ENCODE results near the gene TP53.
"Not testable (repeated sequence)": the region's sequence is repeated elsewhere in the genome, so short reads cannot be mapped to it uniquely, and the experiment has no call there.

TP53 gene

DNA sequence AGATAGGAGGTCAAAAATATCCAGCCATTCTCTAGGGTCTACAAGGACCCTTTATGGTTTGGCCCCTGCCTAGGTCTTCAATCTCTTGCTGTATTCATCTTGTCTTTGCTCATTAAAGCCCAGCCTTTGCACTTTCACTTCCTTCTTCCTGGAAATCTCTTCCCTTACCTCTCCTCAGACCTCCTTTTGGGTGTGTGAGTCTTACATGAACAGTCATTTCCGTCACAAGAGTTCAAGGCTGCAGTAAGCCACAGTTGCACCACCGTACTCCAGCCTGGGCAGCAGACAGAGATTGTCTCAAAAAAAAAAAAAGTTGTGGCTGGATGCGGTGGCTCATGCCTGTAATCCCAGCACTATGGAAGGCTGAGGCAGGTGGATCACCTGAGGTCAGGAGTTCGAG lies 42.5 kb downstream of the TP53 start:
- Histone ChIP-seq H3K4ac (ENCODE audit: low read depth in 1 of 2, low read length in 2 of 2) (no peak overlapping the region), H3K4me1 (ENCODE audit: control insufficient read depth, insufficient read depth, low read depth, low read length) (no peaks in the 10 kb centered on the region), H2AK5ac (ENCODE audit: low read length, severe bottlenecking) (no peak overlapping the region), H3K23ac (ENCODE audit: low read length in 2 of 2) (no peak overlapping the region), H4K91ac (ENCODE audit: low read length) (no peak overlapping the region), H3K14ac (ENCODE audit: low read length in 2 of 2) (no peak overlapping the region), H3K4me3 (ENCODE audit: insufficient read depth in 1 of 2, low read depth in 1 of 2, low read length in 2 of 2) (no peak overlapping the region), H2BK12ac (ENCODE audit: low read length in 2 of 2) (no peak overlapping the region), H3K18ac (ENCODE audit: low read depth in 1 of 2, low read length in 2 of 2) (no peak overlapping the region), H3K27me3 (ENCODE audit: control insufficient read depth in 1 of 2, insufficient read depth in 1 of 2, low read length in 2 of 2) (peaks cover 24 to 34% of the 10 kb centered on the region in 2 experiments), H2BK5ac (ENCODE audit: low read depth, low read length, poor library complexity, severe bottlenecking) (no peak overlapping the region), H2AFZ (ENCODE audit: low read depth, low read length) (no peak overlapping the region), H2BK120ac (ENCODE audit: low read depth, low read length) (no peak overlapping the region), H3K4me2 (ENCODE audit: low read length, poor library complexity, severe bottlenecking) (no peak overlapping the region), H3K27ac (ENCODE audit: low read length, poor library complexity, severe bottlenecking) (no peak overlapping the region), H4K8ac (ENCODE audit: low read length) (no peak overlapping the region), H3K9me3 (ENCODE audit: control insufficient read depth, low read length) (no peaks in the 10 kb centered on the region), H3K36me3 (ENCODE audit: control insufficient read depth in 1 of 2, insufficient read depth in 2 of 2, low read depth in 1 of 2, low read length in 2 of 2) (no peaks in the 10 kb centered on the region), H3K9ac (ENCODE audit: low read length) (no peak overlapping the region), H3K79me1 (replicated peaks; ENCODE audit: low read length, poor library complexity, severe bottlenecking) (no peaks in the 10 kb centered on the region), H2BK15ac (ENCODE audit: low read depth, poor library complexity, severe bottlenecking) (no peak overlapping the region)
- DNase-seq = no peak
- WGBS = 92% methylated on average over 4 of the region's 4 CpGs

DNA sequence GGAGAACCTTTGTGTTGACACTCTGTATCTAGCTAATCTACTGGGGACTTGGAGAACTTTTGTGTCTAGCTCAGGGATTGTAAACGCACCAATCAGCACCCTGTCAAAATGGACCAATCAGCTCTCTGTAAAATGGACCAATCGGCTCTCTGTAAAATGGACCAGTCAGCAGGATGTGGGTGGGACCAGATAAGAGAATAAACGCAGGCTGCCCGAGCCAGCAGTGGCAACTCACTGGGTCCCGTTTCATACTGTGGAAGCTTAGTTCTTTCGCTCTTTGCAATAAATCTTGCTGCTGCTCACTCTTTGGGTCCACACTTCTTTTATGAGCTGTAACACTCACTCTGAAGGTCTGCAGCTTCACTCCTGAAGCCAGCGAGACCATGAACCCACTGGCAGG lies 45.7 kb downstream of the TP53 start:
- H3K79me1 ChIP-seq (replicated peaks; ENCODE audit: low read length, poor library complexity, severe bottlenecking); H2BK5ac ChIP-seq (ENCODE audit: low read depth, low read length, poor library complexity, severe bottlenecking); H3K18ac ChIP-seq (ENCODE audit: low read depth in 1 of 2, low read length in 2 of 2); H2AK5ac ChIP-seq (ENCODE audit: low read length, severe bottlenecking); H2BK12ac ChIP-seq (ENCODE audit: low read length in 2 of 2); H2AFZ ChIP-seq (ENCODE audit: low read depth, low read length); H2BK15ac ChIP-seq (ENCODE audit: low read depth, poor library complexity, severe bottlenecking); H4K91ac ChIP-seq (ENCODE audit: low read length); H3K14ac ChIP-seq (ENCODE audit: low read length in 2 of 2); H3K23ac ChIP-seq (ENCODE audit: low read length in 2 of 2); H3K9ac ChIP-seq (ENCODE audit: low read length); H2BK120ac ChIP-seq (ENCODE audit: low read depth, low read length); DNase-seq; H3K36me3 ChIP-seq (ENCODE audit: control insufficient read depth in 1 of 2, insufficient read depth in 2 of 2, low read depth in 1 of 2, low read length in 2 of 2); H3K9me3 ChIP-seq (ENCODE audit: control insufficient read depth, low read length); H4K8ac ChIP-seq (ENCODE audit: low read length); H3K4me1 ChIP-seq (ENCODE audit: control insufficient read depth, insufficient read depth, low read depth, low read length); H3K27ac ChIP-seq (ENCODE audit: low read length, poor library complexity, severe bottlenecking); H3K4me2 ChIP-seq (ENCODE audit: low read length, poor library complexity, severe bottlenecking); H3K4me3 ChIP-seq (ENCODE audit: insufficient read depth in 1 of 2, low read depth in 1 of 2, low read length in 2 of 2); H3K4ac ChIP-seq (ENCODE audit: low read depth in 1 of 2, low read length in 2 of 2): not testable (repeated sequence)
- H3K27me3 ChIP-seq (ENCODE audit: control insufficient read depth in 1 of 2, insufficient read depth in 1 of 2, low read length in 2 of 2) = peaks cover 13 to 16% of the 10 kb centered on the region in 2 experiments
- 64% methylated on average over 7 of the region's 7 CpGs for WGBS

- H3K27me3 ChIP-seq (ENCODE audit: control insufficient read depth in 1 of 2, insufficient read depth in 1 of 2, low read length in 2 of 2) = peaks cover 8 to 12% of the 10 kb centered on the region in 2 experiments
- H3K9ac ChIP-seq (ENCODE audit: low read length) = no peak overlapping the region
- no peak overlapping the region for H2BK120ac ChIP-seq (ENCODE audit: low read depth, low read length)
- H3K18ac ChIP-seq (ENCODE audit: low read depth in 1 of 2, low read length in 2 of 2) = no peak overlapping the region
- H3K4me3 ChIP-seq (ENCODE audit: insufficient read depth in 1 of 2, low read depth in 1 of 2, low read length in 2 of 2) = no peak overlapping the region
- no peak overlapping the region for H2BK5ac ChIP-seq (ENCODE audit: low read depth, low read length, poor library complexity, severe bottlenecking)
- no peaks in the 10 kb centered on the region for H3K36me3 ChIP-seq (ENCODE audit: control insufficient read depth in 1 of 2, insufficient read depth in 2 of 2, low read depth in 1 of 2, low read length in 2 of 2)
- H2AFZ ChIP-seq (ENCODE audit: low read depth, low read length) = no peak overlapping the region
- H3K4me1 ChIP-seq (ENCODE audit: control insufficient read depth, insufficient read depth, low read depth, low read length) = no peaks in the 10 kb centered on the region
- no peak overlapping the region for H4K8ac ChIP-seq (ENCODE audit: low read length)
- H3K79me1 ChIP-seq (replicated peaks; ENCODE audit: low read length, poor library complexity, severe bottlenecking) = no peaks in the 10 kb centered on the region
- DNase-seq = no peak
- WGBS = 97% methylated on average over 20 of the region's 26 CpGs
- H3K14ac ChIP-seq (ENCODE audit: low read length in 2 of 2) = no peak overlapping the region
- H2AK5ac ChIP-seq (ENCODE audit: low read length, severe bottlenecking) = no peak overlapping the region
- no peak overlapping the region for H2BK12ac ChIP-seq (ENCODE audit: low read length in 2 of 2)
- no peak overlapping the region for H3K23ac ChIP-seq (ENCODE audit: low read length in 2 of 2)
- no peak overlapping the region for H4K91ac ChIP-seq (ENCODE audit: low read length)
- no peak overlapping the region for H3K4ac ChIP-seq (ENCODE audit: low read depth in 1 of 2, low read length in 2 of 2)
- H2BK15ac ChIP-seq (ENCODE audit: low read depth, poor library complexity, severe bottlenecking) = no peak overlapping the region
- H3K4me2 ChIP-seq (ENCODE audit: low read length, poor library complexity, severe bottlenecking) = no peak overlapping the region
- H3K27ac ChIP-seq (ENCODE audit: low read length, poor library complexity, severe bottlenecking) = no peak overlapping the region
- H3K9me3 ChIP-seq (ENCODE audit: control insufficient read depth, low read length) = no peaks in the 10 kb centered on the region
These were observed 46.5 kb downstream of the TP53 start for GRCh38 chr17:7640783-7641182.

DNA sequence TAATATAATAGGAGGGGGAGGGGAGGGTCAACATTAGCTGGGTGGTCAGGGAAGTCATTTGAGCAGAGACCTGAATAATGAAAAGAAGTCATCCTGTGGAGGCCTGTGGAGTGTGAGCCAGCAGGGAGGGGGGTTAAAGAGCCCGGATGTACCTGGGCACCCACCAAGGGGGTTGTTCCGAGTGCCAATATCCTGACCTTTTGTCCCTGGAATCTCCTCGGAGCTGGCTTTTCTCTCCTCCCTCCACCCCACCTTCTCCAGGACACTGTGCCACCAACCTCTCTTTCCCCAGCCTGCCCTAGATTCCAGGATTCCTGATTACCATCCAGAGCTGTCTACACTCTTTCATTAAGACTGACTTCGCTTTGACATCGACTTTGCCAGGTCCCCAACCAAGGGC lies 51.1 kb downstream of the TP53 start:
- Histone ChIP-seq H3K9me3 (ENCODE audit: control insufficient read depth, low read length) (no peaks in the 10 kb centered on the region), H3K79me1 (replicated peaks; ENCODE audit: low read length, poor library complexity, severe bottlenecking) (no peaks in the 10 kb centered on the region), H3K9ac (ENCODE audit: low read length) (no peak overlapping the region), H3K4me3 (ENCODE audit: insufficient read depth in 1 of 2, low read depth in 1 of 2, low read length in 2 of 2) (no peak overlapping the region), H3K36me3 (ENCODE audit: control insufficient read depth in 1 of 2, insufficient read depth in 2 of 2, low read depth in 1 of 2, low read length in 2 of 2) (no peaks in the 10 kb centered on the region), H2AFZ (ENCODE audit: low read depth, low read length) (no peak overlapping the region), H3K14ac (ENCODE audit: low read length in 2 of 2) (no peak overlapping the region), H3K4me2 (ENCODE audit: low read length, poor library complexity, severe bottlenecking) (no peak overlapping the region), H3K27ac (ENCODE audit: low read length, poor library complexity, severe bottlenecking) (no peak overlapping the region), H2BK15ac (ENCODE audit: low read depth, poor library complexity, severe bottlenecking) (peak overlapping the region; percentile 7), H3K27me3 (ENCODE audit: control insufficient read depth in 1 of 2, insufficient read depth in 1 of 2, low read length in 2 of 2) (peaks cover 4 to 6% of the 10 kb centered on the region in 2 experiments), H2AK5ac (ENCODE audit: low read length, severe bottlenecking) (no peak overlapping the region), H2BK12ac (ENCODE audit: low read length in 2 of 2) (no peak overlapping the region), H2BK5ac (ENCODE audit: low read depth, low read length, poor library complexity, severe bottlenecking) (no peak overlapping the region), H3K4ac (ENCODE audit: low read depth in 1 of 2, low read length in 2 of 2) (no peak overlapping the region), H3K18ac (ENCODE audit: low read depth in 1 of 2, low read length in 2 of 2) (no peak overlapping the region), H4K91ac (ENCODE audit: low read length) (no peak overlapping the region), H3K23ac (ENCODE audit: low read length in 2 of 2) (no peak overlapping the region), H3K4me1 (ENCODE audit: control insufficient read depth, insufficient read depth, low read depth, low read length) (peaks cover 2% of the 10 kb centered on the region), H2BK120ac (ENCODE audit: low read depth, low read length) (no peak overlapping the region), H4K8ac (ENCODE audit: low read length) (no peak overlapping the region)
- DNase-seq = no peak
- 79% methylated on average over 5 of the region's 5 CpGs for WGBS
